GM12878 (cell line): ENCODE measurements around the gene MIA3. TPM values are rescaled to one million over a fixed set of nuclear protein-coding genes. Genes with fewer than 3 reads are reported as not detected.

ENCODE experiments used
- ATAC-seq: fragments of 200-7000 bp; cut with Tn5 transposase; 3 replicates; pipeline ENCODE4 v1.9.1; 2020; ENCODE audit warnings: mild to moderate bottlenecking, moderate library complexity
- BruUV-seq: library from RNA; stranded (reverse); fragments of 400-500 nt; replicated peaks from 2 replicates; lab custom pipeline; 2021; lab: Mats Ljungman, UMichigan
- CTCF ChIA-PET: fragments of 300-600 bp; sonication (Branson Sonifier 250); formaldehyde crosslinking; extraction: SDS; loops from one replicate; lab custom pipeline; 2021; ENCODE audit warnings: inconsistent platforms; lab: Yijun Ruan, JAX
- POLR2A ChIA-PET: fragments of 350-600 bp; formaldehyde crosslinking; extraction: SDS; loops from one replicate; lab custom pipeline; 2021; ENCODE audit warnings: inconsistent platforms; lab: Charles Lee
- RAD21 ChIA-PET: fragments of 300-600 bp; sonication (Branson Sonifier 250); formaldehyde crosslinking; loops from one replicate; lab custom pipeline; 2023; ENCODE audit warnings: antibody characterized with exemption; ENCODE audit not compliant: unreplicated experiment; lab: Charles Lee
- SMC1A ChIA-PET: fragments of 300-600 bp; sonication (Branson Sonifier 250); formaldehyde crosslinking; loops from one replicate; lab custom pipeline; 2023; ENCODE audit not compliant: unreplicated experiment, uncharacterized antibody; lab: Charles Lee
- DNase-seq: peaks from one replicate; pipeline ENCODE4 v3.0.0-alpha.2; 2011; ENCODE audit warnings: low read depth, low spot score
- FAIRE-seq: peaks from 3 replicates; lab custom pipeline; 2011; peaks lifted over from hg19 to GRCh38; lab: Jason Lieb, UNC
- H2AFZ ChIP-seq: 2 replicates; pipeline ENCODE4 v1.6.0; 2011; ENCODE audit warnings: low read depth, low read length, control low read depth; ENCODE audit not compliant: control insufficient read depth
- H3K27ac ChIP-seq: 2 replicates; pipeline ENCODE4 v1.5.1; 2011; ENCODE audit warnings: control low read depth; ENCODE audit not compliant: control insufficient read depth, insufficient read depth
- H3K27me3 ChIP-seq, 2 experiments: replicated peaks in 1 of 2; 2 replicates each; pipeline versions ENCODE4 v1.6.0 to v1.6.1; 2011; ENCODE audit warnings: low read length in 1 of 2; ENCODE audit not compliant: control insufficient read depth in 2 of 2, insufficient read depth in 2 of 2
- H3K36me3 ChIP-seq, 2 experiments: 2 replicates each; pipeline ENCODE4 v1.5.1; 2011; ENCODE audit warnings: low read length in 1 of 2; ENCODE audit not compliant: control insufficient read depth in 2 of 2, insufficient read depth in 2 of 2
- H3K4me1 ChIP-seq: 2 replicates; pipeline ENCODE4 v1.6.1; 2011; ENCODE audit warnings: mild to moderate bottlenecking, low read length, moderate library complexity, mixed read lengths; ENCODE audit not compliant: control insufficient read depth, insufficient read depth
- H3K4me2 ChIP-seq: 2 replicates; pipeline ENCODE4 v1.6.0; 2011; ENCODE audit warnings: control low read depth; ENCODE audit not compliant: control insufficient read depth, insufficient read depth
- H3K4me3 ChIP-seq: fragments of 200-600 bp; sonication (generic); 2 replicates; pipeline ENCODE4 v1.5.1; 2016
- H3K79me2 ChIP-seq: 2 replicates; pipeline ENCODE4 v1.6.0; 2011; ENCODE audit warnings: low read length; ENCODE audit not compliant: control insufficient read depth, insufficient read depth
- H3K9ac ChIP-seq: 2 replicates; pipeline ENCODE4 v1.8.0; 2011; ENCODE audit warnings: low read length, control low read depth, mixed read lengths; ENCODE audit not compliant: control insufficient read depth, insufficient read depth
- H3K9me3 ChIP-seq: replicated peaks from 3 replicates; pipeline ENCODE4 v1.5.1; 2011; ENCODE audit warnings: mild to moderate bottlenecking, low read length; ENCODE audit not compliant: control insufficient read depth, insufficient read depth
- H4K20me1 ChIP-seq: 2 replicates; pipeline ENCODE4 v1.6.0; 2011; ENCODE audit not compliant: control insufficient read depth, insufficient read depth
- BCL11A ChIP-seq: IDR thresholded peaks from 2 replicates; pipeline ENCODE4 v1.6.1; 2011; ENCODE audit warnings: low read depth, low read length
- BRCA1 ChIP-seq: IDR thresholded peaks from 2 replicates; pipeline ENCODE4 v1.6.1; 2011; ENCODE audit warnings: low read depth, low read length, improper control_type of control experiment
- EGR1 ChIP-seq, 2 experiments: IDR thresholded peaks; 1 replicate in 1 of 2; 2 replicates in 1 of 2; pipeline ENCODE4 v1.6.1; 2011 to 2012; ENCODE audit warnings: low read depth in 2 of 2, low read length in 2 of 2, borderline replicate concordance in 1 of 2, mild to moderate bottlenecking in 1 of 2, moderate library complexity in 1 of 2
- IKZF1 ChIP-seq: fragments of 450-650 bp; conservative IDR thresholded peaks from 2 replicates; pipeline ENCODE4 v1.6.1; 2017; ENCODE audit warnings: antibody characterized with exemption, mild to moderate bottlenecking
- IKZF2 ChIP-seq, 2 experiments: fragments of 450-650 bp; IDR thresholded peaks; 2 replicates each; pipeline ENCODE4 v1.6.1; 2017; ENCODE audit warnings: mild to moderate bottlenecking in 2 of 2, moderate library complexity in 2 of 2
- KLF5 ChIP-seq: fragments of 450-650 bp; IDR thresholded peaks from 2 replicates; pipeline ENCODE4 v1.6.1; 2014; ENCODE audit warnings: mild to moderate bottlenecking; ENCODE audit not compliant: partially characterized antibody
- NBN ChIP-seq: fragments of 450-650 bp; IDR thresholded peaks from 2 replicates; pipeline ENCODE4 v1.6.1; 2016
- PAX5 ChIP-seq: IDR thresholded peaks from 2 replicates; pipeline ENCODE4 v1.6.1; 2011; ENCODE audit warnings: low read depth, low read length, borderline replicate concordance
- POLR2AphosphoS5 ChIP-seq: IDR thresholded peaks from 2 replicates; pipeline ENCODE4 v1.6.1; 2011; ENCODE audit warnings: mild to moderate bottlenecking, low read length, inconsistent platforms
- POU2F2 ChIP-seq: IDR thresholded peaks from 3 replicates; pipeline ENCODE4 v1.6.1; 2011; ENCODE audit warnings: low read depth, mild to moderate bottlenecking, low read length, borderline replicate concordance
- PRDM15 ChIP-seq: fragments of 450-650 bp; formaldehyde crosslinking; IDR thresholded peaks from 2 replicates; pipeline ENCODE4 v1.4.0; 2020; ENCODE audit warnings: mild to moderate bottlenecking, moderate library complexity
- REST ChIP-seq: IDR thresholded peaks from 2 replicates; pipeline ENCODE4 v1.6.1; 2012; ENCODE audit warnings: mild to moderate bottlenecking, low read depth, low read length
- WGBS: methylation state at CpG from one replicate; pipeline ENCODE4 v1.1.6; 2016; ENCODE audit warnings: low lambda C conversion rate; ENCODE audit not compliant: insufficient replicate concordance, insufficient coverage; ENCODE audit errors: missing lambda C conversion rate; 5-methylcytosine and 5-hydroxymethylcytosine counted together
- in situ Hi-C: fragments of 300-500 bp; cut with MboI; formaldehyde crosslinking; loops from 9 replicates; pipeline ENCODE4 v1.14.3; 2018; ENCODE audit warnings: mixed read lengths
- intact Hi-C: fragments of 100-400 bp; cut with micrococcal nuclease; formaldehyde crosslinking; loops from one replicate; pipeline ENCODE4 v1.14.2; 2022; ENCODE audit not compliant: unreplicated experiment
- polyA plus RNA-seq, 11 experiments: library from polyadenylated mRNA; depleted of rRNA in 4 of 11; unstranded in 6 of 11; stranded (reverse) in 5 of 11; fragments of >200 nt; fragmentation: Nextera tagmentation in 4 of 11; fragmentation: Illumina TruSeq in 1 of 11; extraction: Ambion mirVana in 4 of 11; extraction: Trizol in 1 of 11; gene quantifications; 1 replicate in 1 of 11; 2 replicates in 10 of 11; pipeline versions ENCODE4 v1.2.1 to v1.2.3, GENCODE V29; 2011 to 2016; ENCODE audit warnings: inconsistent platforms in 2 of 11, missing spikeins in 2 of 11, low read depth in 1 of 11
- total RNA-seq, 4 experiments: library from RNA; depleted of rRNA in 3 of 4; stranded (reverse); fragments of >200 nt in 3 of 4; fragmentation: Illumina TruSeq in 1 of 4; extraction: Trizol in 1 of 4; gene quantifications; 2 replicates each; pipeline versions ENCODE4 v1.2.1 to v1.2.3, GENCODE V29; 2013 to 2021

MIA3 gene
- total and polyA plus RNA-seq, 10 of the 15 experiments (the other 5 are each of a cell fraction or from before 2014, with no cell fraction given) = 12.9 to 50.8 (median 30.3) TPM

GRCh38 chr1:222711319-222712252, 93.7 kb downstream of the MIA3 start:
- ATAC-seq (peak; percentile 54), FAIRE-seq (peak; percentile 31), DNase-seq (no peak)
- CTCF ChIA-PET = interaction anchor here (1.3 to 2.4 kb wide), 4 partner anchors 13 to 378 kb away, joined by 4 to 8 read pairs (median 5); no protein-coding TSS in a partner anchor
- H3K27ac ChIP-seq = peak overlapping the region; percentile 70
- peak overlapping the region; percentile 92 for H2AFZ ChIP-seq
- POLR2A ChIA-PET = interaction anchor here (0.5 to 1.8 kb wide), 7 partner anchors 13 to 688 kb away, joined by 3 to 19 read pairs (median 3); no protein-coding TSS in a partner anchor
- peaks cover 29% of the 10 kb centered on the region for H3K79me2 ChIP-seq
- no peaks in the 10 kb centered on the region for H3K9me3 ChIP-seq
- SMC1A ChIA-PET = interaction anchor here (1.1 to 2.4 kb wide), 6 partner anchors 10 to 67 kb away, joined by 3 to 14 read pairs (median 5); no protein-coding TSS in a partner anchor
- no peaks in the 10 kb centered on the region for H3K4me1 ChIP-seq
- no peaks in the 10 kb centered on the region; a peak in 1 of 4 replicates for H3K36me3 ChIP-seq
- in situ Hi-C loops = loop anchor here (5.0 to 10.0 kb wide), 2 partner anchors 49 to 247 kb away; no protein-coding TSS in a partner anchor
- no peaks in the 10 kb centered on the region for H4K20me1 ChIP-seq
- H3K27me3 ChIP-seq = no peaks in the 10 kb centered on the region
- peak overlapping the region; percentile 81 for H3K9ac ChIP-seq
- WGBS = under 1% methylated on average over 40 of the region's 42 CpGs
- RAD21 ChIA-PET = interaction anchor here (0.6 to 2.0 kb wide), 5 partner anchors 8 to 423 kb away, joined by 3 to 10 read pairs (median 5); no protein-coding TSS in a partner anchor
- peak overlapping the region; percentile 92 for H3K4me3 ChIP-seq
- H3K4me2 ChIP-seq = peak overlapping the region; percentile 66
- intact Hi-C loops = loop anchor here (2.0 to 10.0 kb wide), 5 partner anchors 21 to 244 kb away; partner anchors contain the start of gene TAF1A
- BruUV-seq = TSS peak; percentile 79
- no peak for TF ChIP-seq BCL11A
- no peak for TF ChIP-seq PRDM15 (CRISPR knock-in tag)
- peak; percentile 55 to 64; a peak in 2 of 4 replicates for TF ChIP-seq IKZF2 (IDR thresholded peaks at IDR 0.05)
- no peak for TF ChIP-seq PAX5
- TF ChIP-seq NBN = peak; percentile 42; the same call in 1 of the 2 replicates
- no peak for TF ChIP-seq POLR2AphosphoS5
- TF ChIP-seq BRCA1 = no peak
- peak; percentile 37 for TF ChIP-seq KLF5
- TF ChIP-seq REST = no peak
- peak in 1 of 2 experiments; percentile 49; a peak in 1 of 3 replicates for TF ChIP-seq EGR1 (IDR thresholded peaks at IDR 0.05; ENCODE audit: borderline replicate concordance in 1 of 2, low read depth in 2 of 2, low read length in 2 of 2)
- no peak for TF ChIP-seq POU2F2
- TF ChIP-seq IKZF1 = peak; percentile 73
